ENCODE results near the gene SPTBN4.
"Not testable (repeated sequence)": the region's sequence is repeated elsewhere in the genome, so short reads cannot be mapped to it uniquely, and the experiment has no call there.

GRCh38 chr19:40428197-40428596, 38.6 kb upstream of the SPTBN4 start:
- not testable (repeated sequence) for TF ChIP-seq CTCF (IDR thresholded peaks at IDR 0.05; ENCODE audit: insufficient read depth, low read depth, low read length); EZH2 (IDR thresholded peaks at IDR 0.05; ENCODE audit: insufficient read depth, low read length)

Data from astrocyte (in vitro differentiated cells and primary cell).